Mammary microvascular endothelial cell (primary cell): ENCODE data around the gene PNMA8A. TPM values are rescaled to one million over a fixed set of nuclear protein-coding genes. Genes with fewer than 3 reads are reported as not detected.

Experiments
- total RNA-seq: library from RNA; depleted of rRNA; stranded (reverse); fragments of >200 nt; gene quantifications from 2 replicates; pipeline ENCODE4 v1.2.3, GENCODE V29; 2015

PNMA8A gene
- 0.80 and 0.84 TPM in 2 replicates for total RNA-seq

GRCh38 chr19:46471116-46471733 lies at the start of gene PNMA8A:
Gene PNMA8A (minus strand): TSS chr19:46471563. CDS start chr19:46471035, 528 bp downstream.

GRCh38 chr19:46495786-46496099 lies 24.4 kb upstream of the PNMA8A start, which contains the start of gene PNMA8B:
Gene PNMA8B (minus strand): TSS chr19:46495867. CDS start chr19:46495465, 402 bp downstream.

GRCh38 chr19:46428239-46429135 lies 42.9 kb downstream of the PNMA8A start, which contains the start of gene PNMA8C:
Gene PNMA8C (minus strand): TSS chr19:46428936. CDS start chr19:46428359, 577 bp downstream.

Other genes starting within 250 kb of the PNMA8A start
- gene IGFL1, start 241.8 kb downstream of the PNMA8A start, total RNA-seq = not detected in 2 replicates
- 10.1 and 10.7 TPM in 2 replicates for gene HIF3A, start 174.5 kb downstream of the PNMA8A start, total RNA-seq
- 103 and 104 TPM in 2 replicates for gene PPP5C, start 124.5 kb downstream of the PNMA8A start, total RNA-seq
- gene CCDC8, start 58.0 kb downstream of the PNMA8A start, total RNA-seq = 0.60 and 0.69 TPM in 2 replicates
- not detected in 2 replicates for gene PNMA8C, start 42.6 kb downstream of the PNMA8A start, total RNA-seq
- gene PNMA8B, start 24.3 kb upstream of the PNMA8A start, total RNA-seq = 0.05 and 0.13 TPM in 2 replicates
- gene CALM3, start 129.8 kb upstream of the PNMA8A start, total RNA-seq = 296 and 299 TPM in 2 replicates
- gene PTGIR, start 153.5 kb upstream of the PNMA8A start, total RNA-seq = 0.67 and 2.7 TPM in 2 replicates
- gene GNG8, start 164.6 kb upstream of the PNMA8A start, total RNA-seq = not detected in 2 replicates
- 0.20 and 0.33 TPM in 2 replicates for gene DACT3, start 189.6 kb upstream of the PNMA8A start, total RNA-seq
- 48.8 and 53.1 TPM in 2 replicates for gene PRKD2, start 245.6 kb upstream of the PNMA8A start, total RNA-seq